HG03103 (cell line): Measurements from ENCODE around the gene CLCN1.
"Not testable (repeated sequence)": the region's sequence is repeated elsewhere in the genome, so short reads cannot be mapped to it uniquely, and the experiment has no call there.

Experiments
- ATAC-seq: cut with Tn5 transposase; IDR thresholded peaks from one replicate; pipeline ENCODE4 v1.9.1; 2021; ENCODE audit warnings: low read depth; ENCODE audit not compliant: unreplicated experiment

The CLCN1 gene

GRCh38 chr7:143315776-143316175 lies at the start of gene CLCN1:
CLCN1 (plus strand) TSS chr7:143316111; CDS start chr7:143316213, 102 bp downstream.
- no peak for ATAC-seq

DNA sequence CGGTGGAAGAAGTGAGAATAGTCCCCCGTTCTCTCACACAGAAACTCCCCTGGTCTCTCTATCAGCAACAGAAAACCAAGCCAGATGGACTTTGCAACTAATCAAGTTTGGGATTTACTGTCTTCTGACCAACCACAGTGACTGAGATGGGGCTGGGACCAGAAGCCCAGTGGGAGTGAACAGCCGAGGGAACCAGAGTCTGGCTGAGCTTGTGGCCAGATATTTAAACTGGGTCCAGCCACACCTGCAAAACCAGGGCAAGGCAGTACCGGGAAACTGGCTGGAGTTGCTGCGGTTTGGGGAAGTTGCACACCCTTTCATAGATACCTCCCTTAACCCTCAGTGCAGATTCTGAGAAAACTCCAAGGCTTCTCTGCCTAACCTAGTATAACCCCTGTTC lies 46.7 kb upstream of the CLCN1 start:
- no peak for ATAC-seq

DNA sequence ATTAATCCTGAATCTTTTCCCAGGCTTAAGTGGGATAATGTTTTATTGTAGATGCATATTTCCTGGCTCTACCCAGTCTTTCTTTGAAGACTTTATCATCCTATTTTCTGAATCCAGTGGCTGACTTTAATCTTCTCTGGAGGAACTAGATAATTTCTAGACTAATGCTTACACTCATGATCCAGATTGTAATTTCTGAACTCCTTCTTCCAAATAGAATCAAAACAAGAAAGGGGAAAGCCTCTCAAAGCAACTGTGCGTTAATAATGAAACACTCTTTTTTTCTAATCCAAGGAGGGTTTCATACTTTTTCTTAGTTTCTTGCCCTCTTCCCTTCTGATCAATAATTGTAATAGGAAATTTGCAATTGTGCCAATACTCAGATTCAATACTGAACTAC lies 44.7 kb upstream of the CLCN1 start:
- no peak for ATAC-seq

GRCh38 chr7:143272871-143273270 lies 43.0 kb upstream of the CLCN1 start:
- no peak for ATAC-seq

GRCh38 chr7:143279186-143280098 lies 36.5 kb upstream of the CLCN1 start:
- no peak for ATAC-seq

- ATAC-seq, result no peak
Observed at GRCh38 chr7:143280160-143280559, 35.8 kb upstream of the CLCN1 start.

DNA sequence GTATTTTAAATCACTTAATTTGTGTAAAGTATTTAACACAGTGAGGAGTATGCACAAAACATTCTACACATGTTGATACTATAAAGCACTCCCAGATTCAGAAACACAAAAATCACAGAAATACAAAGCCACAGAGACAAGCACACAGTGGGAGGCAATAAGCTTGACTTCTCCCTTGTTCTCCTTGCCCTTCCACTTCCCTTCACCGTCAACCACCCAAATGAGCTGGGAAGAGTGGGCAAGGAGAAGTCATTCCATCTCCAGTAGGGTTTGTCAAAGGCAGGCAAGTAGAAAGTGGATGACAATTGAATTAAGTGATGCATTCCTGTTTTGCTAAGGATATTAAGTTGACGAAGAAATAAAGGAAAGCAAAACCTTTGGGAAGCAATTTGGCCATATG lies 35.3 kb upstream of the CLCN1 start:
- no peak for ATAC-seq

- no peak for ATAC-seq
Observed at GRCh38 chr7:143281529-143281928, 34.4 kb upstream of the CLCN1 start.

GRCh38 chr7:143282124-143282523 lies 33.8 kb upstream of the CLCN1 start:
- ATAC-seq, result no peak

DNA sequence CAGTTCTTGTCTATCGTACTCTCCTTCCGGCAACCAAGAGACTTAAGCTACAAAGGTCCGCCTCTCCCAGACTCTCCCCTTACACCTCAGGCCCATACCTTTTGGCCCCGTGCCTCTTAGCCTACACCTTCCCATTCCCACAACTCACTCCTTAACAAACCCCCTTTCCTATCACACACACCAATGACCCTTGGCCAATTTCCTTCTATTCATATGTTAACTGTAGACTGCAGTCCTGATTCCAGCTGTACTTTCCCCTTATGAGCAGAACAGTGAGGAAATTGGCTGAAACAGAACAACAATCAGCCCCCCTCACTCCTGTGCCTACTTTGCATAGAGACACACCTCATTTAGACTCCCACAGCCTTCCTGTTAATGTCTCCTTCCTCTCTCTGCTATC lies 32.5 kb upstream of the CLCN1 start:
- no peak for ATAC-seq

GRCh38 chr7:143284591-143285469 lies 31.1 kb upstream of the CLCN1 start, which contains the start of gene TMEM139:
TMEM139 (plus strand) TSS chr7:143284958; CDS start chr7:143285958, 1,000 bp downstream.
- no peak for ATAC-seq

DNA sequence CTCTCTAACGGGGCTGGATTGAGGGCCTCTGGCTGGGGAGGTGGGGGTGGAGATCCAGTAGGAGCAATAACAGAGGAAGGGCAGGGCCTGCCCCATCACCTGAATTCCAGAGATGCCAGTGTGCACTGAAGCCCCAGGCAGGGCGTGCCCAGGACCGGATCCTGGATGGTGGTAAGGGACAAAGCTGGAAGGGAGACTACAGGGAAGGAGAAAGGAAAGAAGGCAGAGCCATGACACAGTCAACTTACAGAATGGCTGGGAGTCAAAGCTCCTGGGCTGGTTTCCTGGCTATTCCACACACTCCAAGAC lies 30.5 kb upstream of the CLCN1 start:
- ATAC-seq, result no peak

GRCh38 chr7:143285806-143286521 lies 29.9 kb upstream of the CLCN1 start:
- no peak for ATAC-seq

- ATAC-seq, result no peak
Observed at GRCh38 chr7:143286522-143286890, 29.4 kb upstream of the CLCN1 start.

DNA sequence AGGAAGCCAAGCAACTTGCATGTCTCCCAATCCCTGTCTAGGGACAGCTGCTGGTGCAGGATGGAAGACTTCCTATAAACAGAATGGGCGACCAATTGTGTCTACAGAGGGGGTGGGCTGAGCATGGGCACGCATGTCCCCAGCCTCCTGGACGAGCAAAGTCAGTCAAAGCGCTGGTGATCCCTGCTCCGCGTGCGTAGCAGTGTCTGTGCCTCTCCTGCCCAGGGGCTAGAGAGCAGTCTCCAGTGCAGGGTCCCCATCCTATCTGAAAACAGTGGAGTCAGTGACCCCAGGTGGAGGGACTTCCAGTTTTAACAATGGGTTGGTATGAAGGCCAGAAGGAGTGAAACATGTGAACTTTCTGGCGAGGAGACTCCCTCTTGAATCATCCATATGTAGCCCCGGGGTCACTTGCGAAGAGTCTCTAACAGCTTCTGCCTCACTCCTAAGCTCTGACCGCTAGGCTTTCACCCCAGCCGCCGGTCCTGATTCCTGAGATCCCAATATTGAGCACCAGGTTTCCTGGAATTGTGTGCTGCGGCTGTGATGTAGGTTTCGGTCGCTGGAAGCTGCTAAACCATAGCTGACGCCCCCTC lies 28.5 kb upstream of the CLCN1 start:
- no peak for ATAC-seq

DNA sequence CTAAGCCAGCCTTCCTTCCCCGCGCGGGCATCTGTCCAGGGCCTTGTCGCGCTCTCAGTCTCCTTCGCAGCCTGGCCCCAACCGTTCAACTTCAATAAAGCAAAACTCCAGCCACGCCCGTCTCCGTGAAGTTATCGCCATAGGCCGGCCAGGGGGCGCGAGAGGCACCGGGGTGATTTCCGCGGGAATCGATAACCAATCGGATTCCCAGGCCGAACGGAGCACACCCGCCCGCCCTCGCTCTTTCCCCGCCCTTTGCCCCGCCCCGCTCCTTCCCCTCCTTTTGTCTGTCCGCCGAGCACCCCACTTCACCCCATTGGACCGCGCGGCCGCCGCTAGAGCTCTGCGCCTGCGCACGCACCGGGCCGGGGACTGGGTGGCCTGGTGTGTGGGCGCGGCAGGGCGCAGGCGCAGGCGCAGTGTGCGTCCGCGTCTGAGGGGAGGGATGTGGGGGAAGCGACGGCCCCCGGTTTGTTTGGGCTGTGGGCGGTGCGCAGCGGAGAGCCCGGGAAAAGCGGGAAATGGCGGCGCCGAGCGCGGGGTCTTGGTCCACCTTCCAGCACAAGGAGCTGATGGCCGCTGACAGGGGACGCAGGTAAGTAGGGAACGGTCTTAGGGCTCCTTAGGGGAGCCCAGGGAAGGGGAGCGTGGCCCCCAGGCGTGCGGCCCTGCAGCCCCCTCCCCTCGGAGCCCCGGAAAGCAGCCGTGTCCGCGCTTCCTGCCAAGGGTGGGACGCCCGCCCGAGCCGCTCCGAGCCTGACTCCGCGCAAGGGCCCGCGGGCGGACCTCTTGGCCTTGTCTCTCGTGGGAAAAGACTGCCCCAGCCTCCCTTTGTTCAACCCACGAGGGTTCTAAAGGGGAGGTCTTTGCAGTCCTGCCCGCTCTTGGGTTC lies 27.7 kb upstream of the CLCN1 start, which contains the start of gene CASP2:
CASP2 (plus strand) TSS at position 417 of the 892 bp plus-strand sequence; CDS start at position 522, 105 bp downstream.
- peak; percentile 90 for ATAC-seq

- no peak for ATAC-seq
Observed at GRCh38 chr7:143288836-143289235, 27.1 kb upstream of the CLCN1 start.

GRCh38 chr7:143289421-143289820 lies 26.5 kb upstream of the CLCN1 start:
- ATAC-seq, result no peak

- not testable (repeated sequence) for ATAC-seq
Observed at GRCh38 chr7:143289888-143290287, 26.0 kb upstream of the CLCN1 start.
